ENCODE data around the gene ZFYVE28.

The ZFYVE28 gene

DNA sequence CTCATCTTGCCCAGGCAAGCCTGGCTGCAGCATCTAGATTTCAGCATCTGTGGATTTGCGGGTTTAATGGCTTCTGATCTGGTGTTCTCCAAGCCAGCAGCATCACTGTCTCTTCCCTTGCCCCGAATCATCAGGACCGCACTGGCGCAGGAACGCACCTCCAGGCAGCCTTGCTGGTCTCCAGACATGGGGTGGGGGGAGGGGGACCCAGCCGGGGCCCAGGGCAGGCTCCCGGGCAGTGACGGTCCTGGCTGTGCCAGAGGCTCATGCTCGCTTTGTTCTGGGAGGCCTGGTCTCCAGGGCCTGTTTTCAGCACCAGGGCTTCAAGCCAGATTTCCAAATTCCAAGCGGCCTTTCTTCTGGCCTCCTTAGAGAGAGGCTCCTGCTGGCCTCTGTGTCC, 5.2 kb upstream of the ZFYVE28 start:
- no peak for TF ChIP-seq TAF1 (IDR thresholded peaks at IDR 0.05; ENCODE audit: borderline replicate concordance, insufficient read depth, low read length)
- TF ChIP-seq, protein P1, sequence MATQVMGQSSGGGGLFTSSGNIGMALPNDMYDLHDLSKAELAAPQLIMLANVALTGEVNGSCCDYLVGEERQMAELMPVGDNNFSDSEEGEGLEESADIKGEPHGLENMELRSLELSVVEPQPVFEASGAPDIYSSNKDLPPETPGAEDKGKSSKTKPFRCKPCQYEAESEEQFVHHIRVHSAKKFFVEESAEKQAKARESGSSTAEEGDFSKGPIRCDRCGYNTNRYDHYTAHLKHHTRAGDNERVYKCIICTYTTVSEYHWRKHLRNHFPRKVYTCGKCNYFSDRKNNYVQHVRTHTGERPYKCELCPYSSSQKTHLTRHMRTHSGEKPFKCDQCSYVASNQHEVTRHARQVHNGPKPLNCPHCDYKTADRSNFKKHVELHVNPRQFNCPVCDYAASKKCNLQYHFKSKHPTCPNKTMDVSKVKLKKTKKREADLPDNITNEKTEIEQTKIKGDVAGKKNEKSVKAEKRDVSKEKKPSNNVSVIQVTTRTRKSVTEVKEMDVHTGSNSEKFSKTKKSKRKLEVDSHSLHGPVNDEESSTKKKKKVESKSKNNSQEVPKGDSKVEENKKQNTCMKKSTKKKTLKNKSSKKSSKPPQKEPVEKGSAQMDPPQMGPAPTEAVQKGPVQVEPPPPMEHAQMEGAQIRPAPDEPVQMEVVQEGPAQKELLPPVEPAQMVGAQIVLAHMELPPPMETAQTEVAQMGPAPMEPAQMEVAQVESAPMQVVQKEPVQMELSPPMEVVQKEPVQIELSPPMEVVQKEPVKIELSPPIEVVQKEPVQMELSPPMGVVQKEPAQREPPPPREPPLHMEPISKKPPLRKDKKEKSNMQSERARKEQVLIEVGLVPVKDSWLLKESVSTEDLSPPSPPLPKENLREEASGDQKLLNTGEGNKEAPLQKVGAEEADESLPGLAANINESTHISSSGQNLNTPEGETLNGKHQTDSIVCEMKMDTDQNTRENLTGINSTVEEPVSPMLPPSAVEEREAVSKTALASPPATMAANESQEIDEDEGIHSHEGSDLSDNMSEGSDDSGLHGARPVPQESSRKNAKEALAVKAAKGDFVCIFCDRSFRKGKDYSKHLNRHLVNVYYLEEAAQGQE (IDR thresholded peaks at IDR 0.05; ENCODE audit: insufficient read depth in 1 of 2, low read depth in 2 of 2, low read length in 2 of 2), result no peak
- TF ChIP-seq SIN3A (IDR thresholded peaks at IDR 0.05; ENCODE audit: borderline replicate concordance, insufficient read depth, low read length), result no peak
- no peak for TF ChIP-seq FOXP2 (optimal IDR thresholded peaks at IDR 0.05; ENCODE audit: borderline replicate concordance, extremely low read depth, extremely low read length, insufficient read depth)
- no peak for TF ChIP-seq POLR2AphosphoS5 (IDR thresholded peaks at IDR 0.05; ENCODE audit: low read depth, low read length)

GRCh38 chr4:2423066-2423465, 4.6 kb upstream of the ZFYVE28 start:
- TF ChIP-seq SIN3A (IDR thresholded peaks at IDR 0.05; ENCODE audit: borderline replicate concordance, insufficient read depth, low read length) (no peak), FOXP2 (optimal IDR thresholded peaks at IDR 0.05; ENCODE audit: borderline replicate concordance, extremely low read depth, extremely low read length, insufficient read depth) (no peak), TAF1 (IDR thresholded peaks at IDR 0.05; ENCODE audit: borderline replicate concordance, insufficient read depth, low read length) (no peak), POLR2AphosphoS5 (IDR thresholded peaks at IDR 0.05; ENCODE audit: low read depth, low read length) (no peak)
- TF ChIP-seq, protein P1 (IDR thresholded peaks at IDR 0.05; ENCODE audit: insufficient read depth in 1 of 2, low read depth in 2 of 2, low read length in 2 of 2), result no peak

- TF ChIP-seq FOXP2 (optimal IDR thresholded peaks at IDR 0.05; ENCODE audit: borderline replicate concordance, extremely low read depth, extremely low read length, insufficient read depth) (no peak), POLR2AphosphoS5 (IDR thresholded peaks at IDR 0.05; ENCODE audit: low read depth, low read length) (no peak), SIN3A (IDR thresholded peaks at IDR 0.05; ENCODE audit: borderline replicate concordance, insufficient read depth, low read length) (no peak), TAF1 (IDR thresholded peaks at IDR 0.05; ENCODE audit: borderline replicate concordance, insufficient read depth, low read length) (no peak)
- TF ChIP-seq, protein P1 (IDR thresholded peaks at IDR 0.05; ENCODE audit: insufficient read depth in 1 of 2, low read depth in 2 of 2, low read length in 2 of 2), result no peak
These were observed 3.5 kb upstream of the ZFYVE28 start for GRCh38 chr4:2421928-2422327.

GRCh38 chr4:2419814-2420213, 1.4 kb upstream of the ZFYVE28 start:
- TF ChIP-seq SIN3A (IDR thresholded peaks at IDR 0.05; ENCODE audit: borderline replicate concordance, insufficient read depth, low read length) (no peak), TAF1 (IDR thresholded peaks at IDR 0.05; ENCODE audit: borderline replicate concordance, insufficient read depth, low read length) (no peak), FOXP2 (optimal IDR thresholded peaks at IDR 0.05; ENCODE audit: borderline replicate concordance, extremely low read depth, extremely low read length, insufficient read depth) (no peak), POLR2AphosphoS5 (IDR thresholded peaks at IDR 0.05; ENCODE audit: low read depth, low read length) (no peak)
- TF ChIP-seq, protein P1 (IDR thresholded peaks at IDR 0.05; ENCODE audit: insufficient read depth in 1 of 2, low read depth in 2 of 2, low read length in 2 of 2), result no peak
